HepG2 (cell line): Measurements from ENCODE around the gene SSU72. TPM values are rescaled to one million over a fixed set of nuclear protein-coding genes. Genes with fewer than 3 reads are reported as not detected.

ENCODE experiments used
- DPF2 ChIP-seq: sonication (generic); formaldehyde crosslinking; IDR thresholded peaks from 2 replicates; pipeline ENCODE4 v1.4.0; 2020; ENCODE audit warnings: mild to moderate bottlenecking, low read depth, missing genetic modification reagents, borderline replicate concordance
- HOMEZ ChIP-seq: IDR thresholded peaks from 2 replicates; pipeline ENCODE4 v1.6.1; 2016; ENCODE audit warnings: low read depth
- KLF11 ChIP-seq: IDR thresholded peaks from 2 replicates; pipeline ENCODE4 v1.6.1; 2016; ENCODE audit warnings: missing compliant biosample characterization
- KLF12 ChIP-seq: sonication (generic); formaldehyde crosslinking; IDR thresholded peaks from 2 replicates; pipeline ENCODE4 v1.4.0; 2020; ENCODE audit warnings: missing genetic modification reagents, borderline replicate concordance
- LBX2 ChIP-seq: sonication (generic); formaldehyde crosslinking; IDR thresholded peaks from 2 replicates; pipeline ENCODE4 v1.5.0; 2020; ENCODE audit warnings: missing genetic modification reagents, mild to moderate bottlenecking, borderline replicate concordance
- MED13 ChIP-seq: sonication (generic); formaldehyde crosslinking; IDR thresholded peaks from 2 replicates; pipeline ENCODE4 v1.5.0; 2020; ENCODE audit warnings: missing genetic modification reagents
- MEF2D ChIP-seq: sonication (generic); formaldehyde crosslinking; IDR thresholded peaks from 2 replicates; pipeline ENCODE4 v1.5.1; 2020; ENCODE audit warnings: mild to moderate bottlenecking, missing genetic modification reagents
- NR0B2 ChIP-seq: sonication (generic); formaldehyde crosslinking; IDR thresholded peaks from 2 replicates; pipeline ENCODE4 v1.4.0; 2020; ENCODE audit warnings: mild to moderate bottlenecking, missing genetic modification reagents
- NRL ChIP-seq: sonication (generic); formaldehyde crosslinking; IDR thresholded peaks from 2 replicates; pipeline ENCODE4 v1.5.0; 2020; ENCODE audit warnings: missing genetic modification reagents, mild to moderate bottlenecking, moderate library complexity, borderline replicate concordance
- POGZ ChIP-seq: sonication (generic); formaldehyde crosslinking; IDR thresholded peaks from 2 replicates; pipeline ENCODE4 v1.4.0; 2020; ENCODE audit warnings: mild to moderate bottlenecking, missing genetic modification reagents
- SMARCC2 ChIP-seq: fragments of 450-650 bp; IDR thresholded peaks from 2 replicates; pipeline ENCODE4 v1.6.1; 2017; ENCODE audit warnings: antibody characterized with exemption, mild to moderate bottlenecking
- ZNF20 ChIP-seq: sonication (generic); formaldehyde crosslinking; IDR thresholded peaks from 2 replicates; pipeline ENCODE4 v1.4.0; 2020; ENCODE audit warnings: mild to moderate bottlenecking, moderate library complexity, missing genetic modification reagents
- ZNF354B ChIP-seq: sonication (generic); formaldehyde crosslinking; IDR thresholded peaks from 2 replicates; pipeline ENCODE4 v1.8.0; 2022; ENCODE audit warnings: mild to moderate bottlenecking, missing genetic modification reagents
- ZNF556 ChIP-seq: sonication (generic); formaldehyde crosslinking; IDR thresholded peaks from 2 replicates; pipeline ENCODE4 v1.4.0; 2020; ENCODE audit warnings: mild to moderate bottlenecking, missing genetic modification reagents, borderline replicate concordance
- ZNF607 ChIP-seq: sonication (generic); formaldehyde crosslinking; IDR thresholded peaks from 2 replicates; pipeline ENCODE4 v1.5.1; 2020; ENCODE audit warnings: missing genetic modification reagents, mild to moderate bottlenecking, borderline replicate concordance
- ZNF670 ChIP-seq: sonication (generic); formaldehyde crosslinking; IDR thresholded peaks from 2 replicates; pipeline ENCODE4 v1.8.0; 2022; ENCODE audit warnings: mild to moderate bottlenecking, missing genetic modification reagents, borderline replicate concordance
- ZNF720 ChIP-seq: sonication (generic); formaldehyde crosslinking; IDR thresholded peaks from 2 replicates; pipeline ENCODE4 v1.4.0; 2020; ENCODE audit warnings: missing genetic modification reagents
- ZNF749 ChIP-seq: sonication (generic); formaldehyde crosslinking; IDR thresholded peaks from 2 replicates; pipeline ENCODE4 v1.8.0; 2022; ENCODE audit warnings: mild to moderate bottlenecking, missing genetic modification reagents, moderate library complexity, borderline replicate concordance
- ZSCAN9 ChIP-seq: IDR thresholded peaks from 2 replicates; pipeline ENCODE4 v1.6.1; 2016; ENCODE audit warnings: borderline replicate concordance
- polyA plus RNA-seq, 8 experiments: library from polyadenylated mRNA; depleted of rRNA in 3 of 8; stranded (reverse) in 7 of 8; unstranded in 1 of 8; fragments of >200 nt; fragmentation: Illumina TruSeq in 4 of 8; extraction: Trizol in 4 of 8; gene quantifications; 2 replicates each; pipeline versions ENCODE4 v1.2.1 to v1.2.3, GENCODE V29; 2011 to 2016; ENCODE audit warnings: low read depth in 4 of 8, missing spikeins in 1 of 8, mixed read lengths in 1 of 8; ENCODE audit not compliant: insufficient read depth in 1 of 8
- total RNA-seq, 5 experiments: library from RNA; depleted of rRNA; stranded (reverse); fragments of >200 nt; fragmentation: Illumina TruSeq; extraction: Trizol; gene quantifications; 2 replicates each; pipeline ENCODE4 v1.2.3, GENCODE V29; 2016; ENCODE audit warnings: low read depth in 1 of 5
- TF ChIP-seq, protein P1 (sequence below): sonication (generic); formaldehyde crosslinking; IDR thresholded peaks from 2 replicates; pipeline ENCODE4 v1.5.0; 2020; ENCODE audit warnings: missing genetic modification reagents
- TF ChIP-seq, protein P2 (sequence below): sonication (generic); formaldehyde crosslinking; IDR thresholded peaks from 2 replicates; pipeline ENCODE4 v1.4.0; 2020; ENCODE audit warnings: mild to moderate bottlenecking, missing genetic modification reagents

SSU72 gene
- total and polyA plus RNA-seq, 2 of the 13 experiments (the other 11 are each of a cell fraction or from before 2014, with no cell fraction given), result 42.8 to 67.1 TPM

- TF ChIP-seq NR0B2 (CRISPR knock-in tag), result 0 out of 2 replicates have a peak, but pooled peaks have one; percentile 63
- no peak for TF ChIP-seq DPF2 (CRISPR knock-in tag)
- TF ChIP-seq MEF2D (CRISPR knock-in tag), result peak; percentile 88
- TF ChIP-seq NRL (CRISPR knock-in tag), result peak; percentile 71
- TF ChIP-seq ZNF20 (CRISPR knock-in tag), result no peak
- peak; percentile 74; the same call in 1 of the 2 replicates for TF ChIP-seq MED13 (CRISPR knock-in tag)
- peak; percentile 65 for TF ChIP-seq KLF12
- TF ChIP-seq SMARCC2, result no peak
- TF ChIP-seq ZNF670 (CRISPR knock-in tag), result peak; percentile 82; the same call in 1 of the 2 replicates
- TF ChIP-seq ZNF556 (CRISPR knock-in tag), result peak; percentile 62; the same call in 1 of the 2 replicates
- no peak for TF ChIP-seq KLF11 (CRISPR knock-in tag)
- TF ChIP-seq POGZ (CRISPR knock-in tag), result 0 out of 2 replicates have a peak, but pooled peaks have one; percentile 44
- TF ChIP-seq, protein P1, sequence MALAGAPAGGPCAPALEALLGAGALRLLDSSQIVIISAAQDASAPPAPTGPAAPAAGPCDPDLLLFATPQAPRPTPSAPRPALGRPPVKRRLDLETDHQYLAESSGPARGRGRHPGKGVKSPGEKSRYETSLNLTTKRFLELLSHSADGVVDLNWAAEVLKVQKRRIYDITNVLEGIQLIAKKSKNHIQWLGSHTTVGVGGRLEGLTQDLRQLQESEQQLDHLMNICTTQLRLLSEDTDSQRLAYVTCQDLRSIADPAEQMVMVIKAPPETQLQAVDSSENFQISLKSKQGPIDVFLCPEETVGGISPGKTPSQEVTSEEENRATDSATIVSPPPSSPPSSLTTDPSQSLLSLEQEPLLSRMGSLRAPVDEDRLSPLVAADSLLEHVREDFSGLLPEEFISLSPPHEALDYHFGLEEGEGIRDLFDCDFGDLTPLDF, result peak; percentile 94
- no peak; the same call in 1 of the 2 replicates for TF ChIP-seq ZNF607
- peak; percentile 52; the same call in 1 of the 2 replicates for TF ChIP-seq ZSCAN9 (CRISPR knock-in tag)
- TF ChIP-seq ZNF720 (CRISPR knock-in tag), result no peak
- TF ChIP-seq LBX2 (CRISPR knock-in tag), result 0 out of 2 replicates have a peak, but pooled peaks have one; percentile 34
- TF ChIP-seq, protein P2, sequence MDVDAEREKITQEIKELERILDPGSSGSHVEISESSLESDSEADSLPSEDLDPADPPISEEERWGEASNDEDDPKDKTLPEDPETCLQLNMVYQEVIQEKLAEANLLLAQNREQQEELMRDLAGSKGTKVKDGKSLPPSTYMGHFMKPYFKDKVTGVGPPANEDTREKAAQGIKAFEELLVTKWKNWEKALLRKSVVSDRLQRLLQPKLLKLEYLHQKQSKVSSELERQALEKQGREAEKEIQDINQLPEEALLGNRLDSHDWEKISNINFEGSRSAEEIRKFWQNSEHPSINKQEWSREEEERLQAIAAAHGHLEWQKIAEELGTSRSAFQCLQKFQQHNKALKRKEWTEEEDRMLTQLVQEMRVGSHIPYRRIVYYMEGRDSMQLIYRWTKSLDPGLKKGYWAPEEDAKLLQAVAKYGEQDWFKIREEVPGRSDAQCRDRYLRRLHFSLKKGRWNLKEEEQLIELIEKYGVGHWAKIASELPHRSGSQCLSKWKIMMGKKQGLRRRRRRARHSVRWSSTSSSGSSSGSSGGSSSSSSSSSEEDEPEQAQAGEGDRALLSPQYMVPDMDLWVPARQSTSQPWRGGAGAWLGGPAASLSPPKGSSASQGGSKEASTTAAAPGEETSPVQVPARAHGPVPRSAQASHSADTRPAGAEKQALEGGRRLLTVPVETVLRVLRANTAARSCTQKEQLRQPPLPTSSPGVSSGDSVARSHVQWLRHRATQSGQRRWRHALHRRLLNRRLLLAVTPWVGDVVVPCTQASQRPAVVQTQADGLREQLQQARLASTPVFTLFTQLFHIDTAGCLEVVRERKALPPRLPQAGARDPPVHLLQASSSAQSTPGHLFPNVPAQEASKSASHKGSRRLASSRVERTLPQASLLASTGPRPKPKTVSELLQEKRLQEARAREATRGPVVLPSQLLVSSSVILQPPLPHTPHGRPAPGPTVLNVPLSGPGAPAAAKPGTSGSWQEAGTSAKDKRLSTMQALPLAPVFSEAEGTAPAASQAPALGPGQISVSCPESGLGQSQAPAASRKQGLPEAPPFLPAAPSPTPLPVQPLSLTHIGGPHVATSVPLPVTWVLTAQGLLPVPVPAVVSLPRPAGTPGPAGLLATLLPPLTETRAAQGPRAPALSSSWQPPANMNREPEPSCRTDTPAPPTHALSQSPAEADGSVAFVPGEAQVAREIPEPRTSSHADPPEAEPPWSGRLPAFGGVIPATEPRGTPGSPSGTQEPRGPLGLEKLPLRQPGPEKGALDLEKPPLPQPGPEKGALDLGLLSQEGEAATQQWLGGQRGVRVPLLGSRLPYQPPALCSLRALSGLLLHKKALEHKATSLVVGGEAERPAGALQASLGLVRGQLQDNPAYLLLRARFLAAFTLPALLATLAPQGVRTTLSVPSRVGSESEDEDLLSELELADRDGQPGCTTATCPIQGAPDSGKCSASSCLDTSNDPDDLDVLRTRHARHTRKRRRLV, result no peak
- no peak for TF ChIP-seq ZNF749 (CRISPR knock-in tag)
- no peak for TF ChIP-seq HOMEZ (CRISPR knock-in tag)
- TF ChIP-seq ZNF354B (CRISPR knock-in tag), result no peak
Observed at GRCh38 chr1:1511533-1512285, 63.0 kb downstream of the SSU72 start, which contains the start of gene ATAD3A (continued).
